ENCODE data around the gene CLDN7. TPM values are rescaled to one million over a fixed set of nuclear protein-coding genes. Genes with fewer than 3 reads are reported as not detected.

Gene CLDN7
- total and polyA plus RNA-seq, 7 experiments from 2014 or later, result 0.29 to 3.8 (median 1.7) TPM

GRCh38 chr17:7292194-7292593 lies 29.9 kb upstream of the CLDN7 start:
- no peaks in the 10 kb centered on the region for H3K27me3 ChIP-seq (ENCODE audit: control insufficient read depth in 2 of 2, insufficient read depth in 2 of 2, low read length in 2 of 2)
- POLR2A ChIA-PET, result interaction anchor here (2.1 to 2.6 kb wide), 2 partner anchors 10 to 18 kb away, joined by 12 to 17 read pairs; partner anchors contain the start of gene SLC2A4

GRCh38 chr17:7290685-7291084 lies 28.4 kb upstream of the CLDN7 start:
- H3K9me3 ChIP-seq (ENCODE audit: control insufficient read depth in 2 of 3, low read length in 3 of 3), result no peaks in the 10 kb centered on the region
- intact Hi-C loops (cut with micrococcal nuclease), result no loop called here
- no peaks in the 10 kb centered on the region for H3K36me3 Mint-ChIP-seq
- CTCF ChIA-PET, result interaction anchor here (0.7 kb wide), 1 partner anchor 608 kb away, joined by 4 read pairs; no protein-coding TSS in a partner anchor
- ATAC-seq, result no peak
- no peak overlapping the region for H3K27ac Mint-ChIP-seq
- DNase-seq, result no peak
- no peaks in the 10 kb centered on the region for H3K36me3 ChIP-seq (ENCODE audit: control insufficient read depth in 2 of 3, insufficient read depth in 3 of 3, low read length in 3 of 3)
- no peak overlapping the region for H3K27ac ChIP-seq (ENCODE audit: low read depth, low read length)
- H3K9me3 Mint-ChIP-seq, result no peaks in the 10 kb centered on the region
- no peak overlapping the region for H3K4me3 ChIP-seq (ENCODE audit: low read length)
- H3K4me1 ChIP-seq (ENCODE audit: control insufficient read depth in 2 of 2, insufficient read depth in 2 of 2, low read length in 2 of 2), result peaks cover 3 to 17% of the 10 kb centered on the region in 2 donors
- no peak overlapping the region for H3K4me3 Mint-ChIP-seq
- H3K4me1 Mint-ChIP-seq, result peaks cover 6 to 20% (median 14%) of the 10 kb centered on the region in 7 donors
- peaks cover 4 to 55% (median 23%) of the 10 kb centered on the region in 5 donors for H3K27me3 Mint-ChIP-seq
- H3K27me3 ChIP-seq (ENCODE audit: control insufficient read depth in 2 of 2, insufficient read depth in 2 of 2, low read length in 2 of 2), result no peaks in the 10 kb centered on the region
- POLR2A ChIA-PET, result interaction anchor here (0.7 to 2.6 kb wide), 3 partner anchors 8 to 20 kb away, joined by 3 to 12 read pairs (median 4); partner anchors contain the start of gene SLC2A4

More at GRCh38 chr17:7292194-7292593, 29.9 kb upstream of the CLDN7 start:
- Histone ChIP-seq H3K4me3 (ENCODE audit: low read length) (no peak overlapping the region), H3K4me1 (ENCODE audit: control insufficient read depth in 2 of 2, insufficient read depth in 2 of 2, low read length in 2 of 2) (peaks cover 12 to 26% of the 10 kb centered on the region in 2 donors), H3K27ac (ENCODE audit: low read depth, low read length) (no peak overlapping the region), H3K9me3 (ENCODE audit: control insufficient read depth in 2 of 3, low read length in 3 of 3) (no peaks in the 10 kb centered on the region), H3K36me3 (ENCODE audit: control insufficient read depth in 2 of 3, insufficient read depth in 3 of 3, low read length in 3 of 3) (no peaks in the 10 kb centered on the region)
- Mint-ChIP-seq H3K4me3 (no peak overlapping the region), H3K27me3 (peaks cover 4 to 64% (median 22%) of the 10 kb centered on the region in 5 donors), H3K36me3 (no peaks in the 10 kb centered on the region), H3K9me3 (no peaks in the 10 kb centered on the region), H3K4me1 (peaks cover 6 to 30% (median 25%) of the 10 kb centered on the region in 7 donors), H3K27ac (no peak overlapping the region)
- CTCF ChIA-PET, result interaction anchor here (0.7 kb wide), 1 partner anchor 8 kb away, joined by 3 read pairs; no protein-coding TSS in a partner anchor
- DNase-seq (no peak), ATAC-seq (no peak)
- intact Hi-C loops (cut with micrococcal nuclease), result no loop called here

GRCh38 chr17:7290166-7290565 lies 27.9 kb upstream of the CLDN7 start:
- Histone ChIP-seq H3K4me1 (ENCODE audit: control insufficient read depth in 2 of 2, insufficient read depth in 2 of 2, low read length in 2 of 2) (peaks cover 0 to 12% of the 10 kb centered on the region in 2 donors), H3K27ac (ENCODE audit: low read depth, low read length) (no peak overlapping the region), H3K4me3 (ENCODE audit: low read length) (no peak overlapping the region), H3K27me3 (ENCODE audit: control insufficient read depth in 2 of 2, insufficient read depth in 2 of 2, low read length in 2 of 2) (no peaks in the 10 kb centered on the region), H3K9me3 (ENCODE audit: control insufficient read depth in 2 of 3, low read length in 3 of 3) (no peaks in the 10 kb centered on the region), H3K36me3 (ENCODE audit: control insufficient read depth in 2 of 3, insufficient read depth in 3 of 3, low read length in 3 of 3) (no peaks in the 10 kb centered on the region)
- ChIA-PET CTCF (interaction anchor here (1.0 kb wide), 1 partner anchor 223 kb away, joined by 3 read pairs; no protein-coding TSS in a partner anchor), POLR2A (interaction anchor here (0.7 kb wide), 1 partner anchor 9 kb away, joined by 3 read pairs; no protein-coding TSS in a partner anchor)
- Mint-ChIP-seq H3K9me3 (no peaks in the 10 kb centered on the region), H3K4me3 (no peak overlapping the region), H3K36me3 (no peaks in the 10 kb centered on the region), H3K27me3 (peaks cover 3 to 50% (median 18%) of the 10 kb centered on the region in 5 donors), H3K4me1 (peaks cover 3 to 16% (median 9%) of the 10 kb centered on the region in 7 donors), H3K27ac (no peak overlapping the region)
- intact Hi-C loops (cut with micrococcal nuclease), result no loop called here
- ATAC-seq, result no peak
- DNase-seq, result no peak

GRCh38 chr17:7289256-7290032 lies 27.2 kb upstream of the CLDN7 start:
- peaks cover 0 to 11% (median 5%) of the 10 kb centered on the region in 7 donors for H3K4me1 Mint-ChIP-seq
- Histone ChIP-seq H3K27ac (ENCODE audit: low read depth, low read length) (no peak overlapping the region), H3K27me3 (ENCODE audit: control insufficient read depth in 2 of 2, insufficient read depth in 2 of 2, low read length in 2 of 2) (no peaks in the 10 kb centered on the region), H3K36me3 (ENCODE audit: control insufficient read depth in 2 of 3, insufficient read depth in 3 of 3, low read length in 3 of 3) (no peaks in the 10 kb centered on the region), H3K4me3 (ENCODE audit: low read length) (no peak overlapping the region), H3K4me1 (ENCODE audit: control insufficient read depth in 2 of 2, insufficient read depth in 2 of 2, low read length in 2 of 2) (peaks cover 0 to 9% of the 10 kb centered on the region in 2 donors), H3K9me3 (ENCODE audit: control insufficient read depth in 2 of 3, low read length in 3 of 3) (no peaks in the 10 kb centered on the region)
- H3K27ac Mint-ChIP-seq, result no peak overlapping the region
- ATAC-seq (no peak), DNase-seq (no peak)
- H3K4me3 Mint-ChIP-seq, result peak overlapping the region in 1 of 10 donors; percentile 45
- H3K9me3 Mint-ChIP-seq, result no peaks in the 10 kb centered on the region
- intact Hi-C loops (cut with micrococcal nuclease), result no loop called here
- POLR2A ChIA-PET, result interaction anchor here (0.7 to 1.0 kb wide), 2 partner anchors 41 to 884 kb away, joined by 3 to 4 read pairs; no protein-coding TSS in a partner anchor
- H3K27me3 Mint-ChIP-seq, result peaks cover 0 to 46% (median 15%) of the 10 kb centered on the region in 5 donors
- CTCF ChIA-PET, result interaction anchor here (1.0 kb wide), 1 partner anchor 224 kb away, joined by 3 read pairs; no protein-coding TSS in a partner anchor
- no peaks in the 10 kb centered on the region for H3K36me3 Mint-ChIP-seq

GRCh38 chr17:7285679-7286078 lies 23.4 kb upstream of the CLDN7 start:
- CTCF ChIA-PET, result interaction anchor here (0.9 to 2.2 kb wide), 2 partner anchors 11 to 66 kb away, joined by 3 to 10 read pairs; no protein-coding TSS in a partner anchor
- peaks cover 10 to 23% of the 10 kb centered on the region in 2 donors for H3K4me1 ChIP-seq (ENCODE audit: control insufficient read depth in 2 of 2, insufficient read depth in 2 of 2, low read length in 2 of 2)
- H3K36me3 ChIP-seq (ENCODE audit: control insufficient read depth in 2 of 3, insufficient read depth in 3 of 3, low read length in 3 of 3), result no peaks in the 10 kb centered on the region
- no peak overlapping the region for H3K4me3 ChIP-seq (ENCODE audit: low read length)
- H3K4me3 Mint-ChIP-seq, result no peak overlapping the region
- H3K9me3 Mint-ChIP-seq, result no peaks in the 10 kb centered on the region
- H3K27me3 ChIP-seq (ENCODE audit: control insufficient read depth in 2 of 2, insufficient read depth in 2 of 2, low read length in 2 of 2), result no peaks in the 10 kb centered on the region
- POLR2A ChIA-PET, result interaction anchor here (0.5 to 1.2 kb wide), 4 partner anchors 10 to 1162 kb away, joined by 3 read pairs; no protein-coding TSS in a partner anchor
- H3K9me3 ChIP-seq (ENCODE audit: control insufficient read depth in 2 of 3, low read length in 3 of 3), result no peaks in the 10 kb centered on the region
- no peak overlapping the region for H3K27ac Mint-ChIP-seq
- H3K27ac ChIP-seq (ENCODE audit: low read depth, low read length), result no peak overlapping the region
- ATAC-seq (no peak), DNase-seq (no peak)
- peaks cover 13 to 52% (median 22%) of the 10 kb centered on the region in 5 donors for H3K27me3 Mint-ChIP-seq
- intact Hi-C loops (cut with micrococcal nuclease), result no loop called here
- H3K4me1 Mint-ChIP-seq, result peaks cover 8 to 24% (median 13%) of the 10 kb centered on the region in 7 donors
- H3K36me3 Mint-ChIP-seq, result no peaks in the 10 kb centered on the region

GRCh38 chr17:7284911-7285310 lies 22.6 kb upstream of the CLDN7 start:
- DNase-seq, result no peak
- H3K27me3 ChIP-seq (ENCODE audit: control insufficient read depth in 2 of 2, insufficient read depth in 2 of 2, low read length in 2 of 2), result no peaks in the 10 kb centered on the region
- Mint-ChIP-seq H3K36me3 (no peaks in the 10 kb centered on the region), H3K27me3 (peaks cover 13 to 56% (median 22%) of the 10 kb centered on the region in 5 donors), H3K27ac (no peak overlapping the region), H3K9me3 (peaks cover 0 to 1% (median 0%) of the 10 kb centered on the region in 11 donors), H3K4me1 (peaks cover 14 to 31% (median 20%) of the 10 kb centered on the region in 7 donors), H3K4me3 (no peak overlapping the region)
- intact Hi-C loops (cut with micrococcal nuclease), result loop anchor here in 1 of 2 donors (5.0 kb wide), 1 partner anchor 67 kb away; the partner anchor contains the start of gene KCTD11
- no peak overlapping the region for H3K27ac ChIP-seq (ENCODE audit: low read depth, low read length)
- no peak for ATAC-seq
- ChIA-PET CTCF (interaction anchor here (2.2 kb wide), 1 partner anchor 12 kb away, joined by 10 read pairs; no protein-coding TSS in a partner anchor), POLR2A (no interaction called here)
- H3K9me3 ChIP-seq (ENCODE audit: control insufficient read depth in 2 of 3, low read length in 3 of 3), result no peaks in the 10 kb centered on the region
- H3K4me3 ChIP-seq (ENCODE audit: low read length), result no peak overlapping the region
- no peaks in the 10 kb centered on the region for H3K36me3 ChIP-seq (ENCODE audit: control insufficient read depth in 2 of 3, insufficient read depth in 3 of 3, low read length in 3 of 3)
- peaks cover 11 to 23% of the 10 kb centered on the region in 2 donors for H3K4me1 ChIP-seq (ENCODE audit: control insufficient read depth in 2 of 2, insufficient read depth in 2 of 2, low read length in 2 of 2)

Measured in naive thymus-derived CD4-positive, alpha-beta T cell (primary cell).